Neural progenitor cell (in vitro differentiated cells): ENCODE measurements around the gene CCNL1.

Experiments
- EZH2 ChIP-seq: fragments of 200-600 bp; sonication (generic); IDR thresholded peaks from 2 replicates; pipeline ENCODE4 v1.6.1; 2017; ENCODE audit warnings: antibody characterized with exemption, mild to moderate bottlenecking, moderate library complexity
- EZH2phosphoT487 ChIP-seq: fragments of 200-600 bp; sonication (generic); IDR thresholded peaks from 2 replicates; pipeline ENCODE4 v1.6.1; 2017; ENCODE audit warnings: antibody characterized with exemption
- TF ChIP-seq, protein P1 (sequence below): fragments of 200-600 bp; sonication (generic); IDR thresholded peaks from 2 replicates; pipeline ENCODE4 v1.5.1; 2017; ENCODE audit warnings: antibody characterized with exemption, mild to moderate bottlenecking

DNA sequence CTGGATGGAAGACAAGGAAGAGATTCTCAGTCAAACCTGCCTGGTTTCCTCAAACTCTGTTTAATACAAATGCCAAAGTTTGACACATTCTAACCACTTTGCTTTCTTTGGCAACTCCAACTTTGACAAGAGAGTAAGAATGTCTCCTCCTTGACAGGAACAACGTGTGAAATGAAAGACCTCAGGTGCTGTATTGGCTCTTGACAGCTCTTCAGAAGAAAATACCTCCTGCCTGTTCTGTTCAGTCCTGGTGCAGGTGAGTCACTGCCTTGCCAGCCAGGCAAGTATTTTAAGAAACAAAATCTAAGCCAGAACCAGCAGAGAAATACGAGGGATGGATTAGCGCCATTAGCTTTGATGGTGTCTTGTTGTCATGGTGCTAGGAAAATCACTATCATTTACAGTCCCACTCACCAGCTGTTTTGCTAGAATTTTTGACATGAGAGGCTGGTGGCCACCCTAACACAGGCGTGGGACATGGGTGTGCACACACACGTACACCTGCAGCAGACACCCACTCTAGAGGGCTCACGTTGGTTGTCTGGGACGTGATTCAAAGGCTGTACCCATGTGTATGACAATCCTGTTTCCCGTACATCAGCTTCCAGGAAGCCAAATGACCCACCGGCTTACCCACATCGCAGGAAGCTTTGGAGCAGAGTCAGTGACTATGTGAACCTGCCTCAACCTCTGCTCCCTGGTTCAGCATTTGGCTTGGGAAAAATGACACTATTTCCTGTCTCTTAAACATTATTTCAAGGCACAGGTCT is 60.4 kb downstream of the CCNL1 start:
- TF ChIP-seq EZH2 (no peak), EZH2phosphoT487 (no peak)
- TF ChIP-seq, protein P1, sequence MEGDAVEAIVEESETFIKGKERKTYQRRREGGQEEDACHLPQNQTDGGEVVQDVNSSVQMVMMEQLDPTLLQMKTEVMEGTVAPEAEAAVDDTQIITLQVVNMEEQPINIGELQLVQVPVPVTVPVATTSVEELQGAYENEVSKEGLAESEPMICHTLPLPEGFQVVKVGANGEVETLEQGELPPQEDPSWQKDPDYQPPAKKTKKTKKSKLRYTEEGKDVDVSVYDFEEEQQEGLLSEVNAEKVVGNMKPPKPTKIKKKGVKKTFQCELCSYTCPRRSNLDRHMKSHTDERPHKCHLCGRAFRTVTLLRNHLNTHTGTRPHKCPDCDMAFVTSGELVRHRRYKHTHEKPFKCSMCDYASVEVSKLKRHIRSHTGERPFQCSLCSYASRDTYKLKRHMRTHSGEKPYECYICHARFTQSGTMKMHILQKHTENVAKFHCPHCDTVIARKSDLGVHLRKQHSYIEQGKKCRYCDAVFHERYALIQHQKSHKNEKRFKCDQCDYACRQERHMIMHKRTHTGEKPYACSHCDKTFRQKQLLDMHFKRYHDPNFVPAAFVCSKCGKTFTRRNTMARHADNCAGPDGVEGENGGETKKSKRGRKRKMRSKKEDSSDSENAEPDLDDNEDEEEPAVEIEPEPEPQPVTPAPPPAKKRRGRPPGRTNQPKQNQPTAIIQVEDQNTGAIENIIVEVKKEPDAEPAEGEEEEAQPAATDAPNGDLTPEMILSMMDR = no peak
